ENCODE data around the gene RIBC2. TPM values are rescaled to one million over a fixed set of nuclear protein-coding genes. Genes with fewer than 3 reads are reported as not detected.

RIBC2 gene
- total RNA-seq, 2 experiments from 2014 or later: 4.8 to 7.0 TPM

- peaks cover 24% of the 10 kb centered on the region for H3K4me1 Mint-ChIP-seq
- no peaks in the 10 kb centered on the region for H3K9me3 Mint-ChIP-seq
- peaks cover 12% of the 10 kb centered on the region for H3K36me3 Mint-ChIP-seq (ENCODE audit: low read depth)
- H3K27me3 Mint-ChIP-seq: peaks cover 3% of the 10 kb centered on the region
- ChIA-PET POLR2A (no interaction called here), CTCF (interaction anchor here (0.5 to 0.9 kb wide), 2 partner anchors 15 to 153 kb away, joined by 3 to 4 read pairs; no protein-coding TSS in a partner anchor)
- peak overlapping the region; percentile 57 for H3K4me3 Mint-ChIP-seq
- no peak for DNase-seq
- peak overlapping the region; percentile 88 for H3K27ac Mint-ChIP-seq
These were observed 503 bp upstream of the RIBC2 start for GRCh38 chr22:45413013-45413367.

- POLR2A ChIA-PET: no interaction called here
- no peak for DNase-seq
- CTCF ChIA-PET: no interaction called here
These were observed 4.7 kb downstream of the RIBC2 start for GRCh38 chr22:45418056-45418769.

GRCh38 chr22:45418770-45419138, 5.3 kb downstream of the RIBC2 start:
- H3K27ac Mint-ChIP-seq: no peak overlapping the region
- H3K27me3 Mint-ChIP-seq: no peaks in the 10 kb centered on the region
- no peak for DNase-seq
- peaks cover 14% of the 10 kb centered on the region for H3K4me1 Mint-ChIP-seq
- no peaks in the 10 kb centered on the region for H3K9me3 Mint-ChIP-seq
- H3K4me3 Mint-ChIP-seq: no peak overlapping the region
- peaks cover 15% of the 10 kb centered on the region for H3K36me3 Mint-ChIP-seq (ENCODE audit: low read depth)
- POLR2A ChIA-PET: no interaction called here
- CTCF ChIA-PET: no interaction called here

More at GRCh38 chr22:45418056-45418769, 4.7 kb downstream of the RIBC2 start:
- no peaks in the 10 kb centered on the region for H3K27me3 Mint-ChIP-seq
- no peak overlapping the region for H3K27ac Mint-ChIP-seq
- H3K9me3 Mint-ChIP-seq: no peaks in the 10 kb centered on the region
- no peak overlapping the region for H3K4me3 Mint-ChIP-seq
- H3K4me1 Mint-ChIP-seq: peaks cover 19% of the 10 kb centered on the region
- peaks cover 15% of the 10 kb centered on the region for H3K36me3 Mint-ChIP-seq (ENCODE audit: low read depth)

GRCh38 chr22:45420011-45420410, 6.5 kb downstream of the RIBC2 start:
- no peak for DNase-seq
- no peak overlapping the region for H3K27ac Mint-ChIP-seq
- POLR2A ChIA-PET: interaction anchor here (0.6 kb wide), 1 partner anchor 834 kb away, joined by 11 read pairs; no protein-coding TSS in a partner anchor
- H3K9me3 Mint-ChIP-seq: no peaks in the 10 kb centered on the region
- no peaks in the 10 kb centered on the region for H3K27me3 Mint-ChIP-seq
- CTCF ChIA-PET: no interaction called here
- H3K4me1 Mint-ChIP-seq: peaks cover 4% of the 10 kb centered on the region
- peaks cover 10% of the 10 kb centered on the region for H3K36me3 Mint-ChIP-seq (ENCODE audit: low read depth)
- H3K4me3 Mint-ChIP-seq: no peak overlapping the region

- ChIA-PET CTCF (no interaction called here), POLR2A (interaction anchor here (0.6 kb wide), 1 partner anchor 833 kb away, joined by 11 read pairs; no protein-coding TSS in a partner anchor)
- no peak overlapping the region for H3K4me3 Mint-ChIP-seq
- H3K27ac Mint-ChIP-seq: no peak overlapping the region
- H3K9me3 Mint-ChIP-seq: no peaks in the 10 kb centered on the region
- peaks cover 10% of the 10 kb centered on the region for H3K36me3 Mint-ChIP-seq (ENCODE audit: low read depth)
- H3K27me3 Mint-ChIP-seq: no peaks in the 10 kb centered on the region
- no peak for DNase-seq
- H3K4me1 Mint-ChIP-seq: peaks cover 3% of the 10 kb centered on the region
These were observed 7.0 kb downstream of the RIBC2 start for GRCh38 chr22:45420539-45420938.

GRCh38 chr22:45421349-45422055, 8.0 kb downstream of the RIBC2 start:
- Mint-ChIP-seq H3K4me1 (no peaks in the 10 kb centered on the region), H3K36me3 (ENCODE audit: low read depth) (peaks cover 10% of the 10 kb centered on the region), H3K27me3 (no peaks in the 10 kb centered on the region), H3K9me3 (peaks cover 4% of the 10 kb centered on the region), H3K4me3 (no peak overlapping the region), H3K27ac (no peak overlapping the region)
- ChIA-PET POLR2A (no interaction called here), CTCF (interaction anchor here (0.9 to 3.0 kb wide), 3 partner anchors 13 to 151 kb away, joined by 3 to 6 read pairs (median 3); no protein-coding TSS in a partner anchor)
- DNase-seq: no peak

- H3K36me3 Mint-ChIP-seq (ENCODE audit: low read depth): peaks cover 10% of the 10 kb centered on the region
- CTCF ChIA-PET: interaction anchor here (0.9 to 3.0 kb wide), 4 partner anchors 12 to 322 kb away, joined by 3 to 6 read pairs (median 3); no protein-coding TSS in a partner anchor
- no peaks in the 10 kb centered on the region for H3K4me1 Mint-ChIP-seq
- POLR2A ChIA-PET: no interaction called here
- H3K9me3 Mint-ChIP-seq: peaks cover 9% of the 10 kb centered on the region
- no peak overlapping the region for H3K27ac Mint-ChIP-seq
- DNase-seq: no peak
- H3K4me3 Mint-ChIP-seq: no peak overlapping the region
- no peaks in the 10 kb centered on the region for H3K27me3 Mint-ChIP-seq
These were observed 8.9 kb downstream of the RIBC2 start for GRCh38 chr22:45422237-45422983.

GRCh38 chr22:45423524-45423923, 10.0 kb downstream of the RIBC2 start:
- ChIA-PET CTCF (interaction anchor here (0.6 to 3.0 kb wide), 3 partner anchors 11 to 356 kb away, joined by 3 to 6 read pairs (median 3); no protein-coding TSS in a partner anchor), POLR2A (no interaction called here)
- Mint-ChIP-seq H3K27me3 (peaks cover 3% of the 10 kb centered on the region), H3K36me3 (ENCODE audit: low read depth) (peaks cover 10% of the 10 kb centered on the region), H3K27ac (no peak overlapping the region), H3K9me3 (peaks cover 9% of the 10 kb centered on the region), H3K4me1 (no peaks in the 10 kb centered on the region), H3K4me3 (no peak overlapping the region)
- no peak for DNase-seq

GRCh38 chr22:45424241-45424731, 10.8 kb downstream of the RIBC2 start:
- DNase-seq: no peak
- CTCF ChIA-PET: no interaction called here
- Mint-ChIP-seq H3K27me3 (peaks cover 3% of the 10 kb centered on the region), H3K36me3 (ENCODE audit: low read depth) (peaks cover 3% of the 10 kb centered on the region), H3K4me3 (no peak overlapping the region), H3K4me1 (no peaks in the 10 kb centered on the region), H3K9me3 (peaks cover 9% of the 10 kb centered on the region), H3K27ac (no peak overlapping the region)
- POLR2A ChIA-PET: no interaction called here

GRCh38 chr22:45425101-45425500, 11.6 kb downstream of the RIBC2 start:
- Mint-ChIP-seq H3K4me1 (no peaks in the 10 kb centered on the region), H3K4me3 (no peak overlapping the region), H3K27ac (no peak overlapping the region), H3K36me3 (ENCODE audit: low read depth) (peaks cover 3% of the 10 kb centered on the region), H3K27me3 (peaks cover 3% of the 10 kb centered on the region), H3K9me3 (peaks cover 9% of the 10 kb centered on the region)
- ChIA-PET CTCF (interaction anchor here (0.7 kb wide), 1 partner anchor 736 kb away, joined by 4 read pairs; no protein-coding TSS in a partner anchor), POLR2A (no interaction called here)
- DNase-seq: no peak

GRCh38 chr22:45425531-45426265, 12.2 kb downstream of the RIBC2 start:
- H3K27me3 Mint-ChIP-seq: peaks cover 3% of the 10 kb centered on the region
- H3K4me1 Mint-ChIP-seq: no peaks in the 10 kb centered on the region
- no peak overlapping the region for H3K27ac Mint-ChIP-seq
- H3K4me3 Mint-ChIP-seq: no peak overlapping the region
- peaks cover 9% of the 10 kb centered on the region for H3K9me3 Mint-ChIP-seq
- CTCF ChIA-PET: interaction anchor here (0.7 kb wide), 1 partner anchor 735 kb away, joined by 4 read pairs; no protein-coding TSS in a partner anchor
- H3K36me3 Mint-ChIP-seq (ENCODE audit: low read depth): peaks cover 3% of the 10 kb centered on the region
- no peak for DNase-seq
- POLR2A ChIA-PET: no interaction called here

GRCh38 chr22:45426387-45426786, 12.9 kb downstream of the RIBC2 start:
- Mint-ChIP-seq H3K27me3 (peaks cover 3% of the 10 kb centered on the region), H3K36me3 (ENCODE audit: low read depth) (peaks cover 3% of the 10 kb centered on the region), H3K9me3 (peaks cover 9% of the 10 kb centered on the region), H3K4me1 (no peaks in the 10 kb centered on the region), H3K4me3 (no peak overlapping the region), H3K27ac (no peak overlapping the region)
- CTCF ChIA-PET: interaction anchor here (0.6 kb wide), 1 partner anchor 825 kb away, joined by 4 read pairs; no protein-coding TSS in a partner anchor
- no peak for DNase-seq
- POLR2A ChIA-PET: no interaction called here

Data from activated CD4-positive, alpha-beta T cell treated with anti-CD3 and anti-CD28 coated beads, Interleukin-2, amount 10 ng/mL, durations not matched to agents 7 days and 5 days (primary cell).